Prostate gland (tissue), 2 donors: ENCODE data around the gene IFI30. TPM values are rescaled to one million over a fixed set of nuclear protein-coding genes. Genes with fewer than 3 reads are reported as not detected.

Experiments
- DNase-seq: peaks from one replicate; pipeline ENCODE4 v3.0.0-alpha.2; 2019; ENCODE audit warnings: low spot score
- H3K27ac ChIP-seq, 2 donors: fragments of 200-600 bp; sonication (generic); 2 replicates each; pipeline ENCODE4 v1.5.1; 2017 to 2019
- H3K27me3 ChIP-seq: fragments of 200-600 bp; sonication (generic); replicated peaks from 2 replicates; pipeline ENCODE4 v1.5.1; 2019; ENCODE audit not compliant: insufficient read depth
- H3K36me3 ChIP-seq, 2 donors: fragments of 200-600 bp; sonication (generic); 1 replicate in 1 of 2; 2 replicates in 1 of 2; pipeline versions ENCODE4 v1.5.1 to v1.8.1; 2017 to 2019
- H3K4me1 ChIP-seq: fragments of 200-600 bp; sonication (generic); replicated peaks from 2 replicates; pipeline ENCODE4 v1.5.1; 2019
- H3K4me3 ChIP-seq, 2 donors: fragments of 200-600 bp; sonication (generic); 2 replicates each; pipeline ENCODE4 v1.5.1; 2017 to 2019
- H3K9me3 ChIP-seq: fragments of 200-600 bp; sonication (generic); 2 replicates; pipeline ENCODE4 v1.5.1; 2017
- POLR2A ChIP-seq: fragments of 450-650 bp; IDR thresholded peaks from one replicate; pipeline ENCODE4 v1.6.1; 2016; ENCODE audit warnings: antibody characterized with exemption, mild to moderate bottlenecking
- POLR2AphosphoS5 ChIP-seq: sonication (generic); formaldehyde crosslinking; IDR thresholded peaks from one replicate; pipeline ENCODE4 v1.6.1; 2017; ENCODE audit warnings: antibody characterized with exemption
- WGBS: methylation state at CpG from one replicate; pipeline ENCODE4 v1.1.5; 2018; 5-methylcytosine and 5-hydroxymethylcytosine counted together
- intact Hi-C: fragments of 100-400 bp; cut with DNase I; formaldehyde crosslinking; loops from one replicate; pipeline ENCODE4 v1.14.2; 2022
- total RNA-seq, 2 donors: library from RNA; depleted of rRNA; stranded (reverse); fragments of >200 nt; gene quantifications; one replicate each; pipeline ENCODE4 v1.1.0, GENCODE V29; 2016
- TF ChIP-seq, protein P1 (sequence below), 4 experiments: fragments of 200-600 bp in 2 of 4; fragments of 450-650 bp in 2 of 4; sonication (generic) in 2 of 4; IDR thresholded peaks; 1 replicate in 3 of 4; 2 replicates in 1 of 4; pipeline ENCODE4 v1.5.1; 2016 to 2019; ENCODE audit warnings: antibody characterized with exemption in 4 of 4, mild to moderate bottlenecking in 2 of 4, moderate library complexity in 2 of 4

The IFI30 gene
- total RNA-seq, 2 donors from 2014 or later, result 20.9 to 22.5 TPM

DNA sequence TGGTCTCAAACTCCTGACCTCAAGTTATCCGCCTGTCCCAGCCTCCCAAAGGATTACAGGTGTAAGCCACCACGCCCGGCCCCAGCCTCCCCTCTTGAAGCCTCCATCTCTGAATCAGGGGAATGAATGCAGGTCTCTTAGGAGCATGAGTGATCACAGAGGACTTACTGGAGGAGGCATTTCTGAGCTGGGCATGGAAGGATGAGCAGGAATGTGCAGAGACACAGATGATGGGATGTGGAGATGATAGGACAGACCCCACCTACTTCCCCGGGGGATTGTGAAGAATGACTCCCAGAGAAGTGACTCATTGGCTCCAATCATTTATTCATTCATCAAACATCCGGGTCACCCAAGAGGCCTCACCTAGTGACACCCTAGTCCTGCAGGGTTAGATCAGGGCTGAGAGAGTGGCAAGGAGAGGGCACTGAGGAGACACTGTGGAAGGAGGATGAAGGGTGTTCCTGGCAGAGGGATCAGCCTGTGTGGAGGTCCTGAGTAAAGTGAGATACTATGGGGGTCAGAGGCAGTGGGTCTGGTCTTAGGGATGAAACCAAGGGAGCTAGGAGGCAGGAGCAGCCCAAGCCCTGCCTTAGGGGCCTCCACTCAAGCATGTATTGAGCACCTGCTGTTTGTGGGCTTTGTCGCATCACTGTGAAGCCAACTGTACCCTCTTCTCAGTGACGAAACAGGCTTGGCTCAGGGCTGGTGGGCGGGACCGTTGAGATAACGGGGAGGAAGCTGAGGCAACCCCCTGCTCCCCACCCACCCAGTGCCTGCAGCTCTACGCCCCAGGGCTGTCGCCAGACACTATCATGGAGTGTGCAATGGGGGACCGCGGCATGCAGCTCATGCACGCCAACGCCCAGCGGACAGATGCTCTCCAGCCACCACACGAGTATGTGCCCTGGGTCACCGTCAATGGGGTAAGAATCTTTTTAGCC is 3.0 kb downstream of the IFI30 start:
- H3K27me3 ChIP-seq, result no peaks in the 10 kb centered on the region
- H3K9me3 ChIP-seq, result no peaks in the 10 kb centered on the region
- TF ChIP-seq, protein P1, sequence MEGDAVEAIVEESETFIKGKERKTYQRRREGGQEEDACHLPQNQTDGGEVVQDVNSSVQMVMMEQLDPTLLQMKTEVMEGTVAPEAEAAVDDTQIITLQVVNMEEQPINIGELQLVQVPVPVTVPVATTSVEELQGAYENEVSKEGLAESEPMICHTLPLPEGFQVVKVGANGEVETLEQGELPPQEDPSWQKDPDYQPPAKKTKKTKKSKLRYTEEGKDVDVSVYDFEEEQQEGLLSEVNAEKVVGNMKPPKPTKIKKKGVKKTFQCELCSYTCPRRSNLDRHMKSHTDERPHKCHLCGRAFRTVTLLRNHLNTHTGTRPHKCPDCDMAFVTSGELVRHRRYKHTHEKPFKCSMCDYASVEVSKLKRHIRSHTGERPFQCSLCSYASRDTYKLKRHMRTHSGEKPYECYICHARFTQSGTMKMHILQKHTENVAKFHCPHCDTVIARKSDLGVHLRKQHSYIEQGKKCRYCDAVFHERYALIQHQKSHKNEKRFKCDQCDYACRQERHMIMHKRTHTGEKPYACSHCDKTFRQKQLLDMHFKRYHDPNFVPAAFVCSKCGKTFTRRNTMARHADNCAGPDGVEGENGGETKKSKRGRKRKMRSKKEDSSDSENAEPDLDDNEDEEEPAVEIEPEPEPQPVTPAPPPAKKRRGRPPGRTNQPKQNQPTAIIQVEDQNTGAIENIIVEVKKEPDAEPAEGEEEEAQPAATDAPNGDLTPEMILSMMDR (IDR thresholded peaks at IDR 0.05), result no peak
- no peak for TF ChIP-seq POLR2A
- no peak overlapping the region for H3K27ac ChIP-seq
- H3K4me1 ChIP-seq, result no peaks in the 10 kb centered on the region
- WGBS, result 89% methylated on average over 19 of the region's 19 CpGs
- H3K36me3 ChIP-seq, result no peaks in the 10 kb centered on the region
- intact Hi-C loops, result no loop called here
- no peak overlapping the region for H3K4me3 ChIP-seq
- no peak for DNase-seq

DNA sequence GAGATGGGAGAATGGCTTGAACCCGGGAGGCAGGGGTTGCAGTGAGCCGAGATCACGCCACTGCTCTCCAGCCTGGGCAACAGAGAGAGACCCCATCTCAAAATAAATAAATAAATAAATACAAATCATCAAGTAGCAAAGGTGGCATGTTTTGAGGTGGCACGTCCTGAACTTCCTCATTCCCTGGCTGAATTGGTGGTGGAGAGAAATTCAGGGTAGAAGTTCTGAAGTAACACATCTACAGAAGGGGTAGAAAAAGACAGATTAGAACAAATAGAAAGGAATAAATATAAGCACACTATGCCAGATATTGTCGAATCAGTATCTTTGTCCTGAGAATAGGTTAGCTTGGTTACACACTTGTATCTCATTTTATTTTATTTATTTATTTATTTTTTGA is 6.3 kb downstream of the IFI30 start:
- Histone ChIP-seq H3K4me3 (no peak overlapping the region), H3K27ac (no peak overlapping the region), H3K27me3 (no peaks in the 10 kb centered on the region), H3K36me3 (no peaks in the 10 kb centered on the region), H3K4me1 (no peaks in the 10 kb centered on the region), H3K9me3 (no peaks in the 10 kb centered on the region)
- WGBS, result 91% methylated on average over 5 of the region's 5 CpGs
- DNase-seq, result no peak
- TF ChIP-seq POLR2AphosphoS5, result no peak
- TF ChIP-seq, protein P1 (IDR thresholded peaks at IDR 0.05), result no peak
- TF ChIP-seq POLR2A, result no peak
- intact Hi-C loops, result no loop called here

DNA sequence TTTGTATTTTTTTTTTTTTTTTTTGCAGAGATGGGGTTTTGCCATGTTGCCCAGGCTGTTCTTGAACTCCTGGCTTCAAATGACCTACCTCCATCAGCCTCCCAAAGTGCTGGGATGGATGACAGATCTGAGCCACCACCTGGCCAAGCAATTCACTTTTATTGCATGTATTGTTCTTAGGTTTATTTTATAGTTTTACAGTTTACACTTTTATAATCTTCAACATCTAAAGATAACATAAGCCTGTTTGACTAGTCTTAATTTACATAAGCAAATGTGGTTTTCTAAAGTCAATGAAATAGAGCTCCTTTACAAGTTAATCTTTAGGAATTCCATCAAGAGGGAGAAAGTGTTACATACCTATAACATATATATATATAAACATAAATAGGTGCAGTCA is 9.9 kb downstream of the IFI30 start:
- intact Hi-C loops, result no loop called here
- Histone ChIP-seq H3K27me3 (no peaks in the 10 kb centered on the region), H3K9me3 (no peaks in the 10 kb centered on the region), H3K4me3 (no peak overlapping the region), H3K36me3 (no peaks in the 10 kb centered on the region), H3K27ac (no peak overlapping the region), H3K4me1 (no peaks in the 10 kb centered on the region)
- TF ChIP-seq POLR2A, result no peak
- peak; percentile 79 for TF ChIP-seq POLR2AphosphoS5
- no peak for DNase-seq

DNA sequence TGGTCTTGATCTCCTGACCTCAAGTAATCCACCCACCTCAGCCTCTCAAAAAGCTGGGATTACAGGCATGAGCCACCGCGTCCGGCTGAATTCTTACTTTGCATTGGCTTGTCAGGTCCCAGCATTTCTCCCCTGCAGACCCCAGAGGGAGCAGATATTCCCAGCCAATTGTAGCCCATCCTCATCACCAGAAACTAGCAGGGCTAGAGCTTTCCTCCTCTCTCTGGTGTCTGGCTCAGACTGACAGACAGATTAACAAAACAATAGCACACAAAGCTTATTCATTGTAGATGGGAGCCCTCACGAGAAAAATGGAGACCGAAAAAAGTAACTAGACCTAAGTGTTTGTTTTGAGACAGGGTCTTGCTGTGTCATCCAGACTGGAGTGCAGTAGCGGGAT is 11.9 kb downstream of the IFI30 start:
- Histone ChIP-seq H3K4me3 (no peak overlapping the region), H3K27ac (no peak overlapping the region), H3K9me3 (no peaks in the 10 kb centered on the region), H3K4me1 (no peaks in the 10 kb centered on the region), H3K27me3 (no peaks in the 10 kb centered on the region), H3K36me3 (no peaks in the 10 kb centered on the region)
- no peak for DNase-seq
- intact Hi-C loops, result no loop called here
- 76% methylated on average over 6 of the region's 6 CpGs for WGBS
- TF ChIP-seq POLR2AphosphoS5 (no peak), POLR2A (no peak)
- TF ChIP-seq, protein P1 (IDR thresholded peaks at IDR 0.05), result no peak

DNA sequence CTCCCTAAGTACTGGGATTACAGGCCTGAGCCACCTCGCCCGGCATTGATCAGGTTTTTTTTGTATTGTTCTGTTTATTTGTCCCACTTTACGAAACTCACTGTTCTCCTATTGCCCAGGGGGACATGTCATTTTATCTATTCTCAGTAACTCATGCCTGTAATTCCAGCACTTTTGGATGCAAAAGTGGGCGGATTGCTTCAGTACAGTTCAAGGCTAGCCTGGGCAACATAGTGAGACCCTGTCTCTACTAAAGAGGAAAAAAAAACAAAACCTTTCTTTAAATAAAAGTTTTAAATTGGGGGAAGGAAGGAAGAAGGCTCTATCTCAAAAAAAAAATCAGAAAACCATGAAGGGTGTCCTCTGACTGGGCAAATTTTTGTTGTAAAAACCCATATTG is 16.7 kb downstream of the IFI30 start:
- Histone ChIP-seq H3K27ac (no peak overlapping the region), H3K27me3 (no peaks in the 10 kb centered on the region), H3K4me3 (no peak overlapping the region), H3K4me1 (peaks cover 6% of the 10 kb centered on the region), H3K9me3 (no peaks in the 10 kb centered on the region), H3K36me3 (no peaks in the 10 kb centered on the region)
- WGBS, result 86% methylated on average over 4 of the region's 4 CpGs
- TF ChIP-seq POLR2AphosphoS5 (no peak), POLR2A (no peak)
- TF ChIP-seq, protein P1 (IDR thresholded peaks at IDR 0.05), result no peak
- DNase-seq, result no peak
- intact Hi-C loops, result loop anchor here (5.0 kb wide), 1 partner anchor 62 kb away; no protein-coding TSS in a partner anchor
